Brain pericyte (primary cell): ENCODE data around the gene APBA3.
A peak's percentile ranks its signal among the peaks of the same experiment; 100 is the strongest.

Source experiments
- DNase-seq: peaks from one replicate; pipeline ENCODE4 v3.0.0-alpha.2; 2012; ENCODE audit warnings: low read depth, low spot score

Gene APBA3

GRCh38 chr19:3761382-3762129 is at the start of gene APBA3:
TSS of gene APBA3 (minus strand) at chr19:3761692. CDS start at chr19:3760264, 1,428 bp downstream.
- DNase-seq: peak; percentile 76

- no peak for DNase-seq
These were observed 49.3 kb upstream of the APBA3 start for GRCh38 chr19:3810708-3811355.

- DNase-seq: no peak
These were observed 48.6 kb upstream of the APBA3 start for GRCh38 chr19:3809881-3810707.

GRCh38 chr19:3808420-3809143 is 47.1 kb upstream of the APBA3 start:
- DNase-seq: no peak

- no peak for DNase-seq
These were observed 46.3 kb upstream of the APBA3 start for GRCh38 chr19:3807574-3808354.

- DNase-seq: no peak
These were observed 45.6 kb upstream of the APBA3 start for GRCh38 chr19:3807131-3807480.

GRCh38 chr19:3805859-3806258 is 44.4 kb upstream of the APBA3 start:
- no peak for DNase-seq

GRCh38 chr19:3804429-3804828 is 42.9 kb upstream of the APBA3 start:
- no peak for DNase-seq

- no peak for DNase-seq
These were observed 42.5 kb upstream of the APBA3 start for GRCh38 chr19:3803986-3804385.

- no peak for DNase-seq
These were observed 41.8 kb upstream of the APBA3 start for GRCh38 chr19:3803114-3803888.

- DNase-seq: no peak
These were observed 40.1 kb upstream of the APBA3 start for GRCh38 chr19:3801412-3802096.

GRCh38 chr19:3800996-3801395 is 39.5 kb upstream of the APBA3 start:
- DNase-seq: no peak

GRCh38 chr19:3798137-3798536 is 36.6 kb upstream of the APBA3 start:
- no peak for DNase-seq

- no peak for DNase-seq
These were observed 34.9 kb upstream of the APBA3 start for GRCh38 chr19:3796358-3796757.

- DNase-seq: no peak
These were observed 32.3 kb upstream of the APBA3 start for GRCh38 chr19:3793799-3794198.

GRCh38 chr19:3792114-3792513 is 30.6 kb upstream of the APBA3 start:
- no peak for DNase-seq

- no peak for DNase-seq
These were observed 29.4 kb upstream of the APBA3 start for GRCh38 chr19:3790941-3791340.

- no peak for DNase-seq
These were observed 28.8 kb upstream of the APBA3 start for GRCh38 chr19:3790209-3790734.

GRCh38 chr19:3788996-3789778 is 27.7 kb upstream of the APBA3 start:
- no peak for DNase-seq
